Medulla oblongata (tissue), 1 donor: ENCODE measurements around the gene DAGLB.
A peak's percentile ranks its signal among the peaks of the same experiment; 100 is the strongest.
"Not testable (repeated sequence)": the region's sequence is repeated elsewhere in the genome, so short reads cannot be mapped to it uniquely, and the experiment has no call there.

Experiments used
- DNase-seq: peaks from one replicate; pipeline ENCODE4 v3.0.0-alpha.2; 2015; ENCODE audit errors: extremely low spot score

The DAGLB gene

GRCh38 chr7:6461946-6462550, 14.3 kb upstream of the DAGLB start:
- no peak for DNase-seq

GRCh38 chr7:6460990-6461584, 13.3 kb upstream of the DAGLB start:
- no peak for DNase-seq

GRCh38 chr7:6460303-6460702, 12.5 kb upstream of the DAGLB start:
- no peak for DNase-seq

- DNase-seq = not testable (repeated sequence)
Measured at GRCh38 chr7:6458676-6459075, 10.9 kb upstream of the DAGLB start.

- DNase-seq = no peak
Measured at GRCh38 chr7:6453734-6454133, 6.0 kb upstream of the DAGLB start.

GRCh38 chr7:6451224-6451705, 3.5 kb upstream of the DAGLB start:
- DNase-seq = no peak

GRCh38 chr7:6450591-6450990, 2.8 kb upstream of the DAGLB start:
- not testable (repeated sequence) for DNase-seq

GRCh38 chr7:6449884-6450283, 2.1 kb upstream of the DAGLB start:
- not testable (repeated sequence) for DNase-seq

- no peak for DNase-seq
Measured at GRCh38 chr7:6448943-6449543, 1.3 kb upstream of the DAGLB start.

- peak; percentile 68 for DNase-seq
Measured at GRCh38 chr7:6446838-6447580, 745 bp downstream of the DAGLB start.

- DNase-seq = no peak
Measured at GRCh38 chr7:6444516-6445269, 3.1 kb downstream of the DAGLB start.

- no peak for DNase-seq
Measured at GRCh38 chr7:6443372-6443941, 4.3 kb downstream of the DAGLB start.

GRCh38 chr7:6442114-6442513, 5.6 kb downstream of the DAGLB start:
- peak; percentile 28 for DNase-seq

GRCh38 chr7:6440381-6440780, 7.4 kb downstream of the DAGLB start:
- DNase-seq = no peak

GRCh38 chr7:6438427-6438826, 9.3 kb downstream of the DAGLB start:
- DNase-seq = no peak

- DNase-seq = no peak
Measured at GRCh38 chr7:6437251-6437650, 10.5 kb downstream of the DAGLB start.

- peak; percentile 74 for DNase-seq
Measured at GRCh38 chr7:6436385-6436685, 11.4 kb downstream of the DAGLB start.

- peak; percentile 91 for DNase-seq
Measured at GRCh38 chr7:6435486-6436384, 12.0 kb downstream of the DAGLB start.

GRCh38 chr7:6433784-6434615, 13.8 kb downstream of the DAGLB start:
- peak; percentile 66 for DNase-seq

GRCh38 chr7:6432781-6433180, 15.0 kb downstream of the DAGLB start:
- DNase-seq = no peak
